ENCODE results near the gene SAP130.

The SAP130 gene

GRCh38 chr2:127893494-127893893, 134.4 kb downstream of the SAP130 start:
- DNase-seq (ENCODE audit: low spot score): no peak

- no peak for DNase-seq (ENCODE audit: low spot score)
Observed at GRCh38 chr2:127893033-127893432, 134.8 kb downstream of the SAP130 start.

- no peak for DNase-seq (ENCODE audit: low spot score)
Observed at GRCh38 chr2:127891811-127892210, 136.0 kb downstream of the SAP130 start.
